DND-41 (cell line): ENCODE results near the gene NOS1AP.

Experiments used
- ATAC-seq: fragments of 200-7000 bp; cut with Tn5 transposase; 3 replicates; pipeline ENCODE4 v1.9.1; 2021; ENCODE audit warnings: low read depth; ENCODE audit not compliant: insufficient read depth
- DNase-seq: peaks from one replicate; pipeline ENCODE4 v3.0.0-alpha.2; 2020
- H2AFZ ChIP-seq: 2 replicates; pipeline ENCODE4 v1.6.0; 2012; ENCODE audit warnings: low read depth, low read length
- H3K27ac ChIP-seq: 2 replicates; pipeline ENCODE4 v1.5.1; 2012; ENCODE audit warnings: low read length, inconsistent platforms
- H3K27me3 ChIP-seq: fragments of 200-600 bp; sonication (generic); 2 replicates; pipeline ENCODE4 v1.6.0; 2012; ENCODE audit warnings: low read length, mild to moderate bottlenecking, inconsistent platforms; ENCODE audit not compliant: insufficient read depth, poor library complexity
- H3K36me3 ChIP-seq: 2 replicates; pipeline ENCODE4 v1.5.1; 2012; ENCODE audit warnings: low read length, inconsistent platforms; ENCODE audit not compliant: insufficient read depth
- H3K4me1 ChIP-seq: 2 replicates; pipeline ENCODE4 v1.5.1; 2012; ENCODE audit warnings: mild to moderate bottlenecking, low read length; ENCODE audit not compliant: insufficient read depth
- H3K4me2 ChIP-seq: 2 replicates; pipeline ENCODE4 v1.6.0; 2012; ENCODE audit warnings: mild to moderate bottlenecking, moderate library complexity, low read length, inconsistent platforms; ENCODE audit not compliant: insufficient read depth
- H3K4me3 ChIP-seq, 2 experiments: fragments of 200-600 bp in 1 of 2; shearing (Covaris generic) in 1 of 2; 2 replicates each; pipeline ENCODE4 v1.5.1; 2012 to 2016; ENCODE audit warnings: inconsistent platforms in 2 of 2, low read length in 2 of 2, mild to moderate bottlenecking in 2 of 2, low read depth in 1 of 2, moderate library complexity in 1 of 2
- H3K79me2 ChIP-seq: 2 replicates; pipeline ENCODE4 v1.6.0; 2012; ENCODE audit warnings: low read length, inconsistent platforms; ENCODE audit not compliant: insufficient read depth
- H3K9ac ChIP-seq: 2 replicates; pipeline ENCODE4 v1.6.0; 2012; ENCODE audit warnings: low read depth, mild to moderate bottlenecking, inconsistent platforms, low read length, moderate library complexity
- H3K9me3 ChIP-seq: 2 replicates; pipeline ENCODE4 v1.5.1; 2012; ENCODE audit warnings: low read length, moderate library complexity, mild to moderate bottlenecking, inconsistent platforms; ENCODE audit not compliant: insufficient read depth, severe bottlenecking
- H4K20me1 ChIP-seq: 2 replicates; pipeline ENCODE4 v1.6.0; 2012; ENCODE audit warnings: low read length; ENCODE audit not compliant: insufficient read depth
- EZH2 ChIP-seq: IDR thresholded peaks from 3 replicates; pipeline ENCODE4 v1.6.1; 2012; ENCODE audit warnings: borderline replicate concordance, low read depth, mild to moderate bottlenecking, moderate library complexity, low read length, inconsistent platforms; ENCODE audit not compliant: severe bottlenecking
- TF ChIP-seq, protein P1 (sequence below): IDR thresholded peaks from 2 replicates; pipeline ENCODE4 v1.5.1; 2012; ENCODE audit warnings: borderline replicate concordance, low read length, moderate library complexity, mild to moderate bottlenecking; ENCODE audit not compliant: poor library complexity, severe bottlenecking; ENCODE audit errors: extremely low read depth

Gene NOS1AP

GRCh38 chr1:162305969-162306368 lies 236.5 kb downstream of the NOS1AP start:
- Histone ChIP-seq H3K4me2 (no peak overlapping the region), H3K4me1 (no peaks in the 10 kb centered on the region), H2AFZ (no peak overlapping the region), H4K20me1 (no peaks in the 10 kb centered on the region), H3K4me3 (no peak overlapping the region), H3K27ac (no peak overlapping the region), H3K9me3 (no peaks in the 10 kb centered on the region), H3K9ac (no peak overlapping the region), H3K79me2 (no peaks in the 10 kb centered on the region), H3K36me3 (no peaks in the 10 kb centered on the region), H3K27me3 (no peaks in the 10 kb centered on the region)
- no peak for TF ChIP-seq EZH2
- DNase-seq (no peak), ATAC-seq (no peak)

DNA sequence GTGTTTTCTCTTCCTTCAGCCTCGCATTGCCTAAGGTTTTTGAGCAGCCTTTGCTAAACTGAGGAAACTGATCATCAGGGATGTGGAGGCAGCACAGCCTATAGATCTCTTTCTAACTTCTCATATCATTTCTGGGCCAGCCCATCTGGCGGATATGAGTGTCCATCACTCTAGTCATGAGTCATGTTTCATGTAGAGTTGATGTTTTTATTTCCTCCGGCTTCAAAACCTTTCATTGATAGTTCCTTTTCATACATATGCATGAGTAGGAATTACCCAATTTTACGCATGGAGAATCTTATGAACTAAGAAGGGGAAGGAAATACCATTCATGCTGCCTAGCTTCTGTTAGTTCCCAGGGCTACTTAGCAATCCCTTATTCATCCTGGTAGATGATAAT lies 240.8 kb downstream of the NOS1AP start:
- ATAC-seq (no peak), DNase-seq (no peak)
- no peak for TF ChIP-seq EZH2
- TF ChIP-seq, protein P1, sequence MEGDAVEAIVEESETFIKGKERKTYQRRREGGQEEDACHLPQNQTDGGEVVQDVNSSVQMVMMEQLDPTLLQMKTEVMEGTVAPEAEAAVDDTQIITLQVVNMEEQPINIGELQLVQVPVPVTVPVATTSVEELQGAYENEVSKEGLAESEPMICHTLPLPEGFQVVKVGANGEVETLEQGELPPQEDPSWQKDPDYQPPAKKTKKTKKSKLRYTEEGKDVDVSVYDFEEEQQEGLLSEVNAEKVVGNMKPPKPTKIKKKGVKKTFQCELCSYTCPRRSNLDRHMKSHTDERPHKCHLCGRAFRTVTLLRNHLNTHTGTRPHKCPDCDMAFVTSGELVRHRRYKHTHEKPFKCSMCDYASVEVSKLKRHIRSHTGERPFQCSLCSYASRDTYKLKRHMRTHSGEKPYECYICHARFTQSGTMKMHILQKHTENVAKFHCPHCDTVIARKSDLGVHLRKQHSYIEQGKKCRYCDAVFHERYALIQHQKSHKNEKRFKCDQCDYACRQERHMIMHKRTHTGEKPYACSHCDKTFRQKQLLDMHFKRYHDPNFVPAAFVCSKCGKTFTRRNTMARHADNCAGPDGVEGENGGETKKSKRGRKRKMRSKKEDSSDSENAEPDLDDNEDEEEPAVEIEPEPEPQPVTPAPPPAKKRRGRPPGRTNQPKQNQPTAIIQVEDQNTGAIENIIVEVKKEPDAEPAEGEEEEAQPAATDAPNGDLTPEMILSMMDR = no peak
- no peaks in the 10 kb centered on the region for H3K79me2 ChIP-seq
- no peaks in the 10 kb centered on the region for H3K36me3 ChIP-seq
- H3K9ac ChIP-seq = no peak overlapping the region
- H4K20me1 ChIP-seq = no peaks in the 10 kb centered on the region
- no peak overlapping the region for H3K4me2 ChIP-seq
- no peaks in the 10 kb centered on the region for H3K4me1 ChIP-seq
- H3K4me3 ChIP-seq = no peak overlapping the region
- no peaks in the 10 kb centered on the region for H3K9me3 ChIP-seq
- no peaks in the 10 kb centered on the region for H3K27me3 ChIP-seq
- no peak overlapping the region for H3K27ac ChIP-seq
- no peak overlapping the region for H2AFZ ChIP-seq

DNA sequence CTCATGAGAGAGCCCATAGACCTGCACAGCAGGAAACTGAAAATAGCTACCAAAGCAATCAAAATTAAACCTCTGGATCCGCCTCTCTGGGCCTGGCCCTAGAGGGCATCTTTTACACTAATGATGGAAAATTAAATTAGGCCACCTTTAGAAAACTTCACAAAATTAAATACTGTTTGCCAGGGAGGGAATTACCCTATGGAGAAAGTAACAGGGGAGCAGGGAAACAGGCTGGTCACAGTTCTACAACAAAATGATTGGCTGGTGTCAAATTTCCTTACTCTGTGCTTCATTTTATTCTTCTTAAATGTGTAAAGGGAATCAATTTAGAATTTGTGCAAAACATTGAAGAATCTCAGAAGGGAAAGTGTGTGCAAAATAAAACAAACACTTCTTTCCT lies 244.7 kb downstream of the NOS1AP start:
- Histone ChIP-seq H3K4me3 (no peak overlapping the region), H2AFZ (no peak overlapping the region), H3K4me1 (no peaks in the 10 kb centered on the region), H3K9ac (no peak overlapping the region), H3K27me3 (no peaks in the 10 kb centered on the region), H3K27ac (no peak overlapping the region), H3K4me2 (no peak overlapping the region), H3K9me3 (no peaks in the 10 kb centered on the region), H4K20me1 (no peaks in the 10 kb centered on the region), H3K36me3 (no peaks in the 10 kb centered on the region), H3K79me2 (no peaks in the 10 kb centered on the region)
- TF ChIP-seq EZH2 = no peak
- TF ChIP-seq, protein P1 = no peak
- ATAC-seq = no peak
- DNase-seq = no peak

DNA sequence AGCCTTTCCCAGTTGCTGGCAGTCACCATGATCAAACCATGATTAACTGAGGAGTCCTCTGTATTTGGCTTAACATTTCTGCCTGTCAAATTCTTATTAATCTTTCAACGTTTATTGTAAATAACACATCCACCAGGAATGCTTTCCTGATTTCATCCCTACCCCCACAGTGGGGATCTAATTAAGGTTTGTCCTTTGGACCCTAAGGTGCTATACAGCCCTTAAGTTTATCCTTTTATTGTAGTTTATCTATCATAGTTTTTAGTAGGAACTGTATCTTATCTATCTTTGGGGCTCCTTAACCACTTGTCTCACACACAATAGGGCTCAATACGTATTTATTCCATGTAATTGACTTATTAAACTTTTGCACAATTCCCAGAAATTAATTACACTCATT lies 246.2 kb downstream of the NOS1AP start:
- no peaks in the 10 kb centered on the region for H3K36me3 ChIP-seq
- H3K9me3 ChIP-seq = no peaks in the 10 kb centered on the region
- H3K4me1 ChIP-seq = no peaks in the 10 kb centered on the region
- H3K4me2 ChIP-seq = no peak overlapping the region
- H3K9ac ChIP-seq = no peak overlapping the region
- no peaks in the 10 kb centered on the region for H3K79me2 ChIP-seq
- H3K27me3 ChIP-seq = no peaks in the 10 kb centered on the region
- no peaks in the 10 kb centered on the region for H4K20me1 ChIP-seq
- no peak for DNase-seq
- H3K4me3 ChIP-seq = no peak overlapping the region
- TF ChIP-seq EZH2 = no peak
- TF ChIP-seq, protein P1 = no peak
- H2AFZ ChIP-seq = no peak overlapping the region
- no peak overlapping the region for H3K27ac ChIP-seq
- no peak for ATAC-seq
